ENCODE data around the gene PRKG1.

- no peak for TF ChIP-seq USF2 (CRISPR knock-in tag; IDR thresholded peaks at IDR 0.05)
- no peak for TF ChIP-seq SP1 (CRISPR knock-in tag; conservative IDR thresholded peaks at IDR 0.05)
- TF ChIP-seq, protein P1, sequence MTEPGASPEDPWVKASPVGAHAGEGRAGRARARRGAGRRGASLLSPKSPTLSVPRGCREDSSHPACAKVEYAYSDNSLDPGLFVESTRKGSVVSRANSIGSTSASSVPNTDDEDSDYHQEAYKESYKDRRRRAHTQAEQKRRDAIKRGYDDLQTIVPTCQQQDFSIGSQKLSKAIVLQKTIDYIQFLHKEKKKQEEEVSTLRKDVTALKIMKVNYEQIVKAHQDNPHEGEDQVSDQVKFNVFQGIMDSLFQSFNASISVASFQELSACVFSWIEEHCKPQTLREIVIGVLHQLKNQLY (CRISPR knock-in tag; IDR thresholded peaks at IDR 0.05) = no peak
- TF ChIP-seq ZNF512 (CRISPR knock-in tag; IDR thresholded peaks at IDR 0.05; ENCODE audit: borderline replicate concordance) = no peak
- TF ChIP-seq CTCF (IDR thresholded peaks at IDR 0.05) = no peak
Measured at GRCh38 chr10:51691135-51691534, 616.8 kb downstream of the PRKG1 start.

Measured in WTC11 (cell line).